MM.1S (cell line): ENCODE measurements around the gene ZNF469.

ENCODE experiments used
- DNase-seq: peaks from one replicate; pipeline ENCODE4 v3.0.0-alpha.2; 2015
- H2AFZ ChIP-seq: fragments of 300-600 bp; sonication (generic); 2 replicates; pipeline ENCODE4 v1.6.0; 2016; ENCODE audit warnings: antibody characterized with exemption, low read length
- H3F3A ChIP-seq: fragments of 300-600 bp; sonication (generic); 2 replicates; pipeline ENCODE4 v1.6.1; 2016; ENCODE audit warnings: mild to moderate bottlenecking, antibody characterized with exemption, low read length, moderate library complexity, mixed read lengths; ENCODE audit not compliant: insufficient read depth
- H3K27ac ChIP-seq: fragments of 300-600 bp; sonication (generic); 2 replicates; pipeline ENCODE4 v1.5.1; 2016; ENCODE audit warnings: mild to moderate bottlenecking, low read length
- H3K27me3 ChIP-seq: fragments of 300-600 bp; sonication (generic); replicated peaks from 2 replicates; pipeline ENCODE4 v1.6.0; 2016; ENCODE audit warnings: low read length; ENCODE audit not compliant: insufficient read depth
- H3K36me3 ChIP-seq: fragments of 300-600 bp; sonication (generic); replicated peaks from 2 replicates; pipeline ENCODE4 v1.6.1; 2016; ENCODE audit warnings: mild to moderate bottlenecking, low read length, mixed read lengths; ENCODE audit not compliant: insufficient read depth
- H3K4me1 ChIP-seq: fragments of 300-600 bp; sonication (generic); 2 replicates; pipeline ENCODE4 v1.6.1; 2016; ENCODE audit warnings: low read length, mixed read lengths
- H3K4me2 ChIP-seq: fragments of 300-600 bp; sonication (generic); 2 replicates; pipeline ENCODE4 v1.6.0; 2016; ENCODE audit warnings: low read depth, low read length
- H3K4me3 ChIP-seq: fragments of 300-600 bp; sonication (generic); 2 replicates; pipeline ENCODE4 v1.5.1; 2016; ENCODE audit warnings: low read length, mixed read lengths
- H3K79me2 ChIP-seq: fragments of 300-600 bp; sonication (generic); 2 replicates; pipeline ENCODE4 v1.6.1; 2016; ENCODE audit warnings: mixed run types, low read length, mixed read lengths
- H3K9ac ChIP-seq: fragments of 300-600 bp; sonication (generic); 2 replicates; pipeline ENCODE4 v1.6.1; 2016; ENCODE audit warnings: low read length, mixed read lengths
- H3K9me2 ChIP-seq: fragments of 300-600 bp; sonication (generic); replicated peaks from 2 replicates; pipeline ENCODE4 v1.6.1; 2016; ENCODE audit warnings: mild to moderate bottlenecking, low read length, mixed read lengths; ENCODE audit not compliant: insufficient read depth
- H3K9me3 ChIP-seq: fragments of 300-600 bp; sonication (generic); replicated peaks from 2 replicates; pipeline ENCODE4 v1.6.1; 2016; ENCODE audit warnings: mild to moderate bottlenecking, low read length, mixed read lengths; ENCODE audit not compliant: insufficient read depth
- H4K20me1 ChIP-seq: fragments of 300-600 bp; sonication (generic); 2 replicates; pipeline ENCODE4 v1.6.1; 2016; ENCODE audit warnings: mild to moderate bottlenecking, low read length, moderate library complexity, mixed read lengths; ENCODE audit not compliant: insufficient read depth
- CTCF ChIP-seq: fragments of 300-600 bp; sonication (generic); IDR thresholded peaks from 2 replicates; pipeline ENCODE4 v1.5.1; 2016; ENCODE audit warnings: antibody characterized with exemption, low read length, mixed read lengths
- EZH2 ChIP-seq: fragments of 300-600 bp; sonication (generic); optimal IDR thresholded peaks from 2 replicates; pipeline ENCODE3; 2017; ENCODE audit warnings: low read depth, mild to moderate bottlenecking, antibody characterized with exemption, low read length, mixed read lengths
- EZH2phosphoT487 ChIP-seq: fragments of 300-600 bp; sonication (generic); IDR thresholded peaks from 2 replicates; pipeline ENCODE4 v1.6.1; 2018; ENCODE audit warnings: antibody characterized with exemption, low read length

ZNF469 gene

GRCh38 chr16:88376835-88377726 lies 5.7 kb upstream of the ZNF469 start:
- Histone ChIP-seq H3K4me3 (no peak overlapping the region), H3K4me2 (no peak overlapping the region), H3K9me2 (no peaks in the 10 kb centered on the region), H3K27ac (no peak overlapping the region), H3K79me2 (no peaks in the 10 kb centered on the region), H3K9ac (no peak overlapping the region), H3K4me1 (no peaks in the 10 kb centered on the region), H3F3A (no peaks in the 10 kb centered on the region), H4K20me1 (no peaks in the 10 kb centered on the region), H2AFZ (no peak overlapping the region), H3K27me3 (peaks cover 52% of the 10 kb centered on the region), H3K9me3 (no peaks in the 10 kb centered on the region), H3K36me3 (no peaks in the 10 kb centered on the region)
- TF ChIP-seq CTCF = no peak
- TF ChIP-seq EZH2phosphoT487 = no peak
- TF ChIP-seq EZH2 = no peak
- no peak for DNase-seq

GRCh38 chr16:88377961-88378360 lies 4.8 kb upstream of the ZNF469 start:
- Histone ChIP-seq H3K4me2 (no peak overlapping the region), H3F3A (no peaks in the 10 kb centered on the region), H3K36me3 (no peaks in the 10 kb centered on the region), H3K27me3 (peaks cover 58% of the 10 kb centered on the region), H3K27ac (no peak overlapping the region), H3K9me3 (no peaks in the 10 kb centered on the region), H3K4me1 (no peaks in the 10 kb centered on the region), H4K20me1 (no peaks in the 10 kb centered on the region), H3K9me2 (no peaks in the 10 kb centered on the region), H3K79me2 (no peaks in the 10 kb centered on the region), H3K9ac (no peak overlapping the region), H2AFZ (no peak overlapping the region), H3K4me3 (no peak overlapping the region)
- DNase-seq = no peak
- TF ChIP-seq EZH2 (no peak), CTCF (no peak), EZH2phosphoT487 (no peak)

GRCh38 chr16:88378401-88378800 lies 4.4 kb upstream of the ZNF469 start:
- Histone ChIP-seq H3K27ac (no peak overlapping the region), H3K9ac (no peak overlapping the region), H2AFZ (no peak overlapping the region), H3K4me2 (no peak overlapping the region), H3K9me2 (no peaks in the 10 kb centered on the region), H3K27me3 (peaks cover 58% of the 10 kb centered on the region), H3K36me3 (no peaks in the 10 kb centered on the region), H3K4me1 (no peaks in the 10 kb centered on the region), H4K20me1 (no peaks in the 10 kb centered on the region), H3K79me2 (no peaks in the 10 kb centered on the region), H3K9me3 (no peaks in the 10 kb centered on the region), H3K4me3 (no peak overlapping the region), H3F3A (no peaks in the 10 kb centered on the region)
- DNase-seq = no peak
- TF ChIP-seq CTCF (no peak), EZH2 (no peak), EZH2phosphoT487 (no peak)
